ENCODE results near the gene SLC6A2. TPM values are rescaled to one million over a fixed set of nuclear protein-coding genes. Genes with fewer than 3 reads are reported as not detected.

Gene SLC6A2
- total RNA-seq, 2 experiments from 2014 or later, result not detected

- H3K4me1 Mint-ChIP-seq, result no peaks in the 10 kb centered on the region
- peaks cover 5% of the 10 kb centered on the region for H3K27me3 Mint-ChIP-seq
- ChIA-PET POLR2A (no interaction called here), CTCF (no interaction called here)
- no peak overlapping the region for H3K27ac Mint-ChIP-seq
- no peak overlapping the region for H3K4me3 Mint-ChIP-seq
- DNase-seq, result no peak
- H3K36me3 Mint-ChIP-seq (ENCODE audit: low read depth), result no peaks in the 10 kb centered on the region
- H3K9me3 Mint-ChIP-seq, result no peaks in the 10 kb centered on the region
These were observed 21.6 kb upstream of the SLC6A2 start for GRCh38 chr16:55634193-55634592.

GRCh38 chr16:55638256-55638655 is 17.5 kb upstream of the SLC6A2 start:
- Mint-ChIP-seq H3K27me3 (no peaks in the 10 kb centered on the region), H3K4me1 (no peaks in the 10 kb centered on the region), H3K9me3 (no peaks in the 10 kb centered on the region), H3K4me3 (no peak overlapping the region), H3K36me3 (ENCODE audit: low read depth) (no peaks in the 10 kb centered on the region), H3K27ac (no peak overlapping the region)
- POLR2A ChIA-PET, result no interaction called here
- no peak for DNase-seq
- CTCF ChIA-PET, result no interaction called here

GRCh38 chr16:55640701-55641327 is 15.0 kb upstream of the SLC6A2 start:
- no peaks in the 10 kb centered on the region for H3K9me3 Mint-ChIP-seq
- no peaks in the 10 kb centered on the region for H3K36me3 Mint-ChIP-seq (ENCODE audit: low read depth)
- no peak overlapping the region for H3K27ac Mint-ChIP-seq
- H3K27me3 Mint-ChIP-seq, result no peaks in the 10 kb centered on the region
- H3K4me1 Mint-ChIP-seq, result no peaks in the 10 kb centered on the region
- no peak for DNase-seq
- ChIA-PET POLR2A (no interaction called here), CTCF (interaction anchor here (1.5 kb wide), 1 partner anchor 19 kb away, joined by 3 read pairs; no protein-coding TSS in a partner anchor)
- H3K4me3 Mint-ChIP-seq, result no peak overlapping the region

GRCh38 chr16:55641430-55642056 is 14.2 kb upstream of the SLC6A2 start:
- Mint-ChIP-seq H3K27me3 (no peaks in the 10 kb centered on the region), H3K27ac (no peak overlapping the region), H3K4me1 (no peaks in the 10 kb centered on the region), H3K4me3 (no peak overlapping the region), H3K9me3 (no peaks in the 10 kb centered on the region), H3K36me3 (ENCODE audit: low read depth) (no peaks in the 10 kb centered on the region)
- no peak for DNase-seq
- POLR2A ChIA-PET, result no interaction called here
- CTCF ChIA-PET, result no interaction called here

GRCh38 chr16:55642611-55643010 is 13.2 kb upstream of the SLC6A2 start:
- CTCF ChIA-PET, result no interaction called here
- Mint-ChIP-seq H3K27ac (no peak overlapping the region), H3K4me3 (no peak overlapping the region), H3K4me1 (no peaks in the 10 kb centered on the region), H3K27me3 (no peaks in the 10 kb centered on the region), H3K36me3 (ENCODE audit: low read depth) (no peaks in the 10 kb centered on the region), H3K9me3 (no peaks in the 10 kb centered on the region)
- no peak for DNase-seq
- POLR2A ChIA-PET, result no interaction called here

GRCh38 chr16:55643161-55643970 is 12.4 kb upstream of the SLC6A2 start:
- Mint-ChIP-seq H3K36me3 (ENCODE audit: low read depth) (no peaks in the 10 kb centered on the region), H3K4me1 (no peaks in the 10 kb centered on the region), H3K27ac (no peak overlapping the region), H3K4me3 (no peak overlapping the region), H3K27me3 (no peaks in the 10 kb centered on the region), H3K9me3 (no peaks in the 10 kb centered on the region)
- no peak for DNase-seq
- POLR2A ChIA-PET, result no interaction called here
- CTCF ChIA-PET, result no interaction called here

GRCh38 chr16:55645986-55646385 is 9.8 kb upstream of the SLC6A2 start:
- Mint-ChIP-seq H3K9me3 (no peaks in the 10 kb centered on the region), H3K4me1 (no peaks in the 10 kb centered on the region), H3K27ac (no peak overlapping the region), H3K4me3 (no peak overlapping the region), H3K36me3 (ENCODE audit: low read depth) (no peaks in the 10 kb centered on the region), H3K27me3 (peaks cover 2% of the 10 kb centered on the region)
- POLR2A ChIA-PET, result no interaction called here
- CTCF ChIA-PET, result no interaction called here
- DNase-seq, result no peak

GRCh38 chr16:55647343-55647742 is 8.4 kb upstream of the SLC6A2 start:
- ChIA-PET CTCF (no interaction called here), POLR2A (no interaction called here)
- Mint-ChIP-seq H3K4me3 (no peak overlapping the region), H3K27ac (no peak overlapping the region), H3K9me3 (no peaks in the 10 kb centered on the region), H3K36me3 (ENCODE audit: low read depth) (no peaks in the 10 kb centered on the region), H3K27me3 (peaks cover 2% of the 10 kb centered on the region), H3K4me1 (no peaks in the 10 kb centered on the region)
- no peak for DNase-seq

- Mint-ChIP-seq H3K4me1 (no peaks in the 10 kb centered on the region), H3K9me3 (no peaks in the 10 kb centered on the region), H3K27me3 (peaks cover 2% of the 10 kb centered on the region), H3K27ac (no peak overlapping the region), H3K36me3 (ENCODE audit: low read depth) (no peaks in the 10 kb centered on the region), H3K4me3 (no peak overlapping the region)
- CTCF ChIA-PET, result no interaction called here
- no peak for DNase-seq
- POLR2A ChIA-PET, result no interaction called here
These were observed 8.0 kb upstream of the SLC6A2 start for GRCh38 chr16:55647798-55648197.

- ChIA-PET CTCF (interaction anchor here (0.6 to 0.7 kb wide), 2 partner anchors 80 to 496 kb away, joined by 3 read pairs; no protein-coding TSS in a partner anchor), POLR2A (no interaction called here)
- H3K27me3 Mint-ChIP-seq, result peaks cover 10% of the 10 kb centered on the region
- H3K9me3 Mint-ChIP-seq, result no peaks in the 10 kb centered on the region
- no peak overlapping the region for H3K4me3 Mint-ChIP-seq
- H3K27ac Mint-ChIP-seq, result no peak overlapping the region
- DNase-seq, result no peak
- no peaks in the 10 kb centered on the region for H3K36me3 Mint-ChIP-seq (ENCODE audit: low read depth)
- H3K4me1 Mint-ChIP-seq, result no peaks in the 10 kb centered on the region
These were observed 3.7 kb upstream of the SLC6A2 start for GRCh38 chr16:55651841-55652824.

GRCh38 chr16:55653106-55653505 is 2.7 kb upstream of the SLC6A2 start:
- ChIA-PET CTCF (no interaction called here), POLR2A (no interaction called here)
- no peaks in the 10 kb centered on the region for H3K4me1 Mint-ChIP-seq
- no peaks in the 10 kb centered on the region for H3K9me3 Mint-ChIP-seq
- peaks cover 12% of the 10 kb centered on the region for H3K27me3 Mint-ChIP-seq
- no peak overlapping the region for H3K4me3 Mint-ChIP-seq
- H3K36me3 Mint-ChIP-seq (ENCODE audit: low read depth), result no peaks in the 10 kb centered on the region
- DNase-seq, result no peak
- H3K27ac Mint-ChIP-seq, result no peak overlapping the region

GRCh38 chr16:55655381-55655896 is 349 bp upstream of the SLC6A2 start:
- Mint-ChIP-seq H3K9me3 (no peaks in the 10 kb centered on the region), H3K4me1 (no peaks in the 10 kb centered on the region), H3K27me3 (peaks cover 13% of the 10 kb centered on the region), H3K27ac (no peak overlapping the region), H3K4me3 (no peak overlapping the region), H3K36me3 (ENCODE audit: low read depth) (no peaks in the 10 kb centered on the region)
- no peak for DNase-seq
- POLR2A ChIA-PET, result no interaction called here
- CTCF ChIA-PET, result no interaction called here

Data from activated CD4-positive, alpha-beta T cell treated with anti-CD3 and anti-CD28 coated beads, Interleukin-2, amount 10 ng/mL, durations not matched to agents 7 days and 5 days (primary cell).